PC-3 (cell line): ENCODE data around the gene GP1BB. TPM values are rescaled to one million over a fixed set of nuclear protein-coding genes. Genes with fewer than 3 reads are reported as not detected.

ENCODE experiments used
- ATAC-seq: fragments of 200-7000 bp; cut with Tn5 transposase; 2 replicates; pipeline ENCODE4 v1.9.1; 2020; ENCODE audit warnings: mild to moderate bottlenecking, moderate library complexity
- BruUV-seq: library from RNA; stranded (reverse); fragments of 400-500 nt; replicated peaks from 2 replicates; lab custom pipeline; 2021; lab: Mats Ljungman, UMichigan
- CTCF ChIA-PET: fragments of 300-600 bp; sonication (Branson Sonifier 250); formaldehyde crosslinking; loops from one replicate; lab custom pipeline; 2022; ENCODE audit warnings: antibody characterized with exemption; lab: Charles Lee
- POLR2A ChIA-PET: fragments of 300-600 bp; sonication (Branson Sonifier 250); formaldehyde crosslinking; loops from one replicate; lab custom pipeline; 2022; ENCODE audit warnings: antibody characterized with exemption; ENCODE audit not compliant: unreplicated experiment; lab: Charles Lee
- DNase-seq: peaks from one replicate; pipeline ENCODE4 v3.0.0-alpha.2; 2015
- H2AFZ ChIP-seq: fragments of 300-600 bp; sonication (generic); 2 replicates; pipeline ENCODE4 v1.6.0; 2016; ENCODE audit warnings: antibody characterized with exemption, low read length
- H3F3A ChIP-seq: fragments of 300-600 bp; sonication (generic); one replicate; pipeline ENCODE4 v1.6.0; 2017; ENCODE audit warnings: antibody characterized with exemption, low read length, control low read depth, mild to moderate bottlenecking; ENCODE audit not compliant: unreplicated experiment
- H3K27ac ChIP-seq: fragments of 300-600 bp; sonication (generic); 2 replicates; pipeline ENCODE4 v1.5.1; 2016; ENCODE audit warnings: mild to moderate bottlenecking, low read length
- H3K27me3 ChIP-seq: fragments of 300-600 bp; sonication (generic); 2 replicates; pipeline ENCODE4 v1.6.1; 2016; ENCODE audit warnings: low read length, mixed read lengths
- H3K36me3 ChIP-seq: fragments of 300-600 bp; sonication (generic); 2 replicates; pipeline ENCODE4 v1.6.1; 2016; ENCODE audit warnings: low read depth, mixed run types, low read length, mixed read lengths
- H3K4me1 ChIP-seq: fragments of 300-600 bp; sonication (generic); 2 replicates; pipeline ENCODE4 v1.5.1; 2016; ENCODE audit warnings: low read length; ENCODE audit not compliant: insufficient read depth
- H3K4me2 ChIP-seq: fragments of 300-600 bp; sonication (generic); 2 replicates; pipeline ENCODE4 v1.6.0; 2016; ENCODE audit warnings: low read length
- H3K4me3 ChIP-seq: fragments of 300-600 bp; sonication (generic); 2 replicates; pipeline ENCODE4 v1.5.1; 2016; ENCODE audit warnings: mild to moderate bottlenecking, low read length, mixed read lengths
- H3K79me2 ChIP-seq: fragments of 300-600 bp; sonication (generic); 2 replicates; pipeline ENCODE4 v1.6.1; 2017; ENCODE audit warnings: low read length, mixed read lengths
- H3K9ac ChIP-seq: fragments of 300-600 bp; sonication (generic); 2 replicates; pipeline ENCODE4 v1.6.0; 2016; ENCODE audit warnings: mild to moderate bottlenecking, low read length
- H3K9me2 ChIP-seq: fragments of 300-600 bp; sonication (generic); replicated peaks from 2 replicates; pipeline ENCODE4 v1.6.1; 2016; ENCODE audit warnings: mixed run types, low read length, mixed read lengths
- H3K9me3 ChIP-seq: fragments of 300-600 bp; sonication (generic); 2 replicates; pipeline ENCODE4 v1.6.1; 2016; ENCODE audit warnings: low read length, mixed read lengths
- H4K20me1 ChIP-seq: fragments of 300-600 bp; sonication (generic); 2 replicates; pipeline ENCODE4 v1.6.1; 2016; ENCODE audit warnings: low read length, mixed read lengths
- CTCF ChIP-seq: fragments of 300-600 bp; sonication (generic); conservative IDR thresholded peaks from 2 replicates; pipeline ENCODE4 v1.5.1; 2017; ENCODE audit warnings: antibody characterized with exemption, low read depth, mild to moderate bottlenecking, low read length
- EZH2 ChIP-seq: fragments of 300-600 bp; sonication (generic); IDR thresholded peaks from one replicate; pipeline ENCODE4 v1.6.1; 2017; ENCODE audit warnings: antibody characterized with exemption, mild to moderate bottlenecking, low read length; ENCODE audit not compliant: unreplicated experiment
- EZH2phosphoT487 ChIP-seq: fragments of 300-600 bp; sonication (generic); IDR thresholded peaks from 2 replicates; pipeline ENCODE4 v1.6.1; 2018; ENCODE audit warnings: mild to moderate bottlenecking, antibody characterized with exemption, low read length, borderline replicate concordance
- intact Hi-C: fragments of 100-400 bp; cut with micrococcal nuclease; formaldehyde crosslinking; loops from 2 replicates; pipeline ENCODE4 v1.9.0; 2023
- total RNA-seq: library from RNA; depleted of rRNA; stranded (reverse); fragments of >200 nt; gene quantifications from 2 replicates; pipeline ENCODE4 v1.2.3, GENCODE V29; 2014

Gene GP1BB
- total RNA-seq, 1 experiment from 2014 or later, result 0.80 TPM

GRCh38 chr22:19753996-19754700 lies 30.8 kb downstream of the GP1BB start:
- no peaks in the 10 kb centered on the region for H3K9me2 ChIP-seq
- intact Hi-C loops, result no loop called here
- H3K36me3 ChIP-seq, result no peaks in the 10 kb centered on the region
- POLR2A ChIA-PET, result no interaction called here
- no peaks in the 10 kb centered on the region for H3F3A ChIP-seq
- H3K4me3 ChIP-seq, result no peak overlapping the region
- H3K9ac ChIP-seq, result no peak overlapping the region
- BruUV-seq, result no TSS peak
- CTCF ChIA-PET, result no interaction called here
- no peak for ATAC-seq
- no peak for TF ChIP-seq EZH2
- no peak for TF ChIP-seq EZH2phosphoT487
- TF ChIP-seq CTCF, result no peak
- H3K4me1 ChIP-seq, result peaks cover 11% of the 10 kb centered on the region
- H3K79me2 ChIP-seq, result no peaks in the 10 kb centered on the region
- H3K4me2 ChIP-seq, result no peak overlapping the region
- H3K27me3 ChIP-seq, result no peaks in the 10 kb centered on the region
- no peaks in the 10 kb centered on the region for H4K20me1 ChIP-seq
- no peak overlapping the region for H2AFZ ChIP-seq
- no peaks in the 10 kb centered on the region for H3K9me3 ChIP-seq
- no peak overlapping the region for H3K27ac ChIP-seq
- no peak for DNase-seq

- no peaks in the 10 kb centered on the region for H3K27me3 ChIP-seq
- no peaks in the 10 kb centered on the region for H3F3A ChIP-seq
- ATAC-seq (no peak), DNase-seq (no peak)
- H4K20me1 ChIP-seq, result no peaks in the 10 kb centered on the region
- peaks cover 11% of the 10 kb centered on the region for H3K4me1 ChIP-seq
- no peak overlapping the region for H3K9ac ChIP-seq
- no peak for TF ChIP-seq EZH2phosphoT487
- TF ChIP-seq EZH2, result no peak
- TF ChIP-seq CTCF, result no peak
- intact Hi-C loops, result no loop called here
- no peaks in the 10 kb centered on the region for H3K36me3 ChIP-seq
- H3K9me2 ChIP-seq, result no peaks in the 10 kb centered on the region
- no peaks in the 10 kb centered on the region for H3K9me3 ChIP-seq
- no peak overlapping the region for H2AFZ ChIP-seq
- no peaks in the 10 kb centered on the region for H3K79me2 ChIP-seq
- no peak overlapping the region for H3K27ac ChIP-seq
- POLR2A ChIA-PET, result no interaction called here
- H3K4me2 ChIP-seq, result no peak overlapping the region
- CTCF ChIA-PET, result no interaction called here
- no peak overlapping the region for H3K4me3 ChIP-seq
- no TSS peak for BruUV-seq
These were observed 31.4 kb downstream of the GP1BB start for GRCh38 chr22:19754701-19755144.

- H3K9me2 ChIP-seq, result no peaks in the 10 kb centered on the region
- intact Hi-C loops, result no loop called here
- no peaks in the 10 kb centered on the region for H3K27me3 ChIP-seq
- no peaks in the 10 kb centered on the region for H4K20me1 ChIP-seq
- no peaks in the 10 kb centered on the region for H3K36me3 ChIP-seq
- H3K4me1 ChIP-seq, result peaks cover 11% of the 10 kb centered on the region
- no peaks in the 10 kb centered on the region for H3F3A ChIP-seq
- CTCF ChIA-PET, result no interaction called here
- no peak overlapping the region for H3K4me3 ChIP-seq
- no peak for DNase-seq
- H3K79me2 ChIP-seq, result no peaks in the 10 kb centered on the region
- no peak overlapping the region for H2AFZ ChIP-seq
- H3K9me3 ChIP-seq, result no peaks in the 10 kb centered on the region
- H3K4me2 ChIP-seq, result no peak overlapping the region
- ATAC-seq, result no peak
- BruUV-seq, result no TSS peak
- TF ChIP-seq CTCF (no peak), EZH2 (no peak), EZH2phosphoT487 (no peak)
- POLR2A ChIA-PET, result no interaction called here
- no peak overlapping the region for H3K27ac ChIP-seq
- no peak overlapping the region for H3K9ac ChIP-seq
These were observed 31.9 kb downstream of the GP1BB start for GRCh38 chr22:19755145-19755710.
